ENCODE results near the gene YJU2. TPM values are rescaled to one million over a fixed set of nuclear protein-coding genes. Genes with fewer than 3 reads are reported as not detected.
A peak's percentile ranks its signal among the peaks of the same experiment; 100 is the strongest.

Gene YJU2
- total and polyA plus RNA-seq, 12 donors = 14.0 to 81.2 (median 24.3) TPM

GRCh38 chr19:4305257-4305612 is 58.4 kb downstream of the YJU2 start:
- no peak for DNase-seq
- peaks cover 8% of the 10 kb centered on the region for H3K27me3 ChIP-seq
- no peak overlapping the region for H3K4me3 ChIP-seq
- no peaks in the 10 kb centered on the region for H3K9me3 ChIP-seq (replicated peaks in 1 of 3)
- no peaks in the 10 kb centered on the region for H3K4me1 ChIP-seq (replicated peaks in 1 of 2)
- WGBS, 4 donors = 65 to 74% (median 70%) methylated on average over 7 of the region's 7 CpGs
- no peak overlapping the region for H3K27ac ChIP-seq
- intact Hi-C loops (cut with DNase I) = no loop called here
- no peaks in the 10 kb centered on the region for H3K36me3 ChIP-seq (replicated peaks in 1 of 2)
- no peak for TF ChIP-seq POLR2A (IDR thresholded peaks at IDR 0.05)
- TF ChIP-seq CTCF (IDR thresholded peaks at IDR 0.05) = no peak

DNA sequence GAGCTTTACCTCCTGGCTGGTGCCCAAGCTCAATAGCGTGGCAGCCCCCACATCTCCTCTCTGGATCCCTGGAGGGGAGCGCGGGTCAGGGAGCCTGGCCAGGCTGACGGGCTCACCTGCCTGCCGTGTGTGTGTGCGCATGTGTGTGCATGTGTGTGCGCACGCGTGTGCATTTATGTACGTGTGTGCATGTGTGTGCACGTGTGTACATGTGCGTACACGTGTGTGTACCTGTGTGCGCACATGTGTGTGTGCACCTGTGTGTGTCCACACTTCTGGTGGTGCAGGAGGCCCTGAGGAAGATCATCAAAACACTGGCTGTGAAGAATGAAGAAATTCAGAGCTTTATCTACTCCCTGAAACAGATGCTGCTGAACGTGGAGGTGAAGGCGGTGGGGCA is 58.8 kb downstream of the YJU2 start:
- WGBS, 4 donors = 79 to 83% (median 81%) methylated on average over 11 to 16 of the region's 16 CpGs
- H3K4me1 ChIP-seq (replicated peaks in 1 of 2) = no peaks in the 10 kb centered on the region
- H3K36me3 ChIP-seq (replicated peaks in 1 of 2) = no peaks in the 10 kb centered on the region
- intact Hi-C loops (cut with DNase I) = no loop called here
- no peak overlapping the region for H3K27ac ChIP-seq
- no peak for DNase-seq
- no peaks in the 10 kb centered on the region for H3K9me3 ChIP-seq (replicated peaks in 1 of 3)
- no peak overlapping the region for H3K4me3 ChIP-seq
- H3K27me3 ChIP-seq = peaks cover 8% of the 10 kb centered on the region
- TF ChIP-seq CTCF (IDR thresholded peaks at IDR 0.05) (no peak), POLR2A (IDR thresholded peaks at IDR 0.05) (no peak)

DNA sequence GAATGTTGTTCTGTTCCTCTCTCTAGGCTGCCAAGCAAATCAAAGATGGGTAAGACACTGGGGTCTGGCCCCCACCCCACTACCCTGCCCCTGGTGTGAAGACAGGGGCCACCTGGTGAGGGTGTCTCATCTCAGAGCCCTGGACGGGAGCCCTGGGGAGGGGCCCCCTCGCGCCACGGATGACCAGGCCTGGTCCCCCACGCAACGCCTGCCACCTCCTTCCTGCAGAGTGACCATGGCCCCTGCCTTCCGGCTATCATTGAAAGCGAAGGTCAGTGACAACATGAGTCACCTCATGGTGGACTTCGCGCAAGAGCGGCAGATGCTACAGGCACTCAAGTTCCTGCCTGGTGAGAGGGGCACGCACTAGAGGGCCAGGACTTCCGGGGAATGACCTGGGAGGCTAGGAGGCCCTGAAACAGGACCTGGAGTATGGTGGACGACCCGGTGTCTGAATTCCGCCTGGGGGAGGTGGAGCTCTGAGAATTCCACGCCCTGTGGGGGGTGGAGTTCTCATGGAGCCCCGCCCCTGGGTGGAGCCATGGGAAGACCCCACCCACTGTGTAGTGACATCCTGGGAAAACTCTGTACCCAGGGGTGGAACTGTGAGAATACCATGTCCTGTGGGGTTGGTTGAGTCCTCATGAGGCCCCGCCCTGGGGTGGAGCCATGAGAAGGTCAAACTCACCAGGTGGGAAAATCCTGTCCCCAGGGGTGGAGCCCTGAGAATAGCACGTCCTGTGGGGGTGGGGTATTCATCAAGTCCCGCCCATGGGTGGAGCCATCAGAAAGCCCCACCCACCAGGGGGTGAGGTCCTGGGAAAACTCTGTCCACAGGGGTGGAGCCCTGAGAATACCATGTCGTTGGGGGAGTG is 63.6 kb downstream of the YJU2 start:
- Histone ChIP-seq H3K27me3 (no peaks in the 10 kb centered on the region), H3K36me3 (replicated peaks in 1 of 2) (no peaks in the 10 kb centered on the region), H3K27ac (peak overlapping the region in 3 of 5 donors; percentile 38 to 80 (median 67)), H3K4me3 (no peak overlapping the region), H3K4me1 (replicated peaks in 1 of 2) (no peaks in the 10 kb centered on the region), H3K9me3 (replicated peaks in 1 of 3) (no peaks in the 10 kb centered on the region)
- intact Hi-C loops (cut with DNase I) = no loop called here
- TF ChIP-seq CTCF (IDR thresholded peaks at IDR 0.05) (no peak), POLR2A (IDR thresholded peaks at IDR 0.05) (no peak)
- peak; percentile 50 to 90 (median 79) for DNase-seq
- 51 to 64% (median 60%) methylated on average over 16 to 22 of the region's 22 CpGs for WGBS, 4 donors

DNA sequence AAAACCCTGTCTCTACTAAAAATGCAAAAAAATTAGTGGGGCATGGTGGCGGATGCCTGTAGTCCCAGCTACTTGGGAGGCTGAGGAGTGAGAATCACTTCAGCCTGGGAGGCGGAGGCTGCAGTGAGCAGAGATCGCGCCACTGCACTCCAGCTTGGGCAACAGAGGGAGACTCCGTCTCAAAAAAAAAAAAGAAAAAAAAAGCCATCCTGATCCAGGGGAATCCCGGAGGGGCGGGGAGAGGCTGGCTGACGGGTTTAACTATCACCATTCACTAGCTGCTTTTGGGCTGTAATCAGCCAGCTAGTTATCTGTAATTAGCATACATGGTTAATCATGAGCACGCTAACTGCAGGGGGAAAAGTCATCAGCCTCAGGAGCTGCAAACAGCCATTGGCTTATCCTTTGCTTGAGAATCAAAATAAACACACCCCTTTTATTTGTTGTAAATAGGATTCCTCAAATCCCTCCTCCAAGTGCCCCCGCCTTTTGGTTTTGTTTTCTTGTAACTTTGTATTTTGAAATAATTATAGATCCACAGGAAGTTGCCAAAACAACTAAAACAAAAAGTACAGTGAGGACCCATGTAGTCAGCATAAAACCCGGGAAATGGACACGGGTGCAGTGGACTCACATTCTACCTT is 67.1 kb downstream of the YJU2 start:
- intact Hi-C loops (cut with DNase I) = no loop called here

More for the DNA sequence above, 67.1 kb downstream of the YJU2 start:
- no peak overlapping the region for H3K27ac ChIP-seq
- TF ChIP-seq POLR2A (IDR thresholded peaks at IDR 0.05) (no peak), CTCF (IDR thresholded peaks at IDR 0.05) (no peak)
- 41 to 55% (median 52%) methylated on average over 12 of the region's 12 CpGs for WGBS, 4 donors
- H3K4me3 ChIP-seq = no peak overlapping the region
- no peaks in the 10 kb centered on the region for H3K27me3 ChIP-seq
- H3K9me3 ChIP-seq (replicated peaks in 1 of 3) = no peaks in the 10 kb centered on the region
- DNase-seq = peak in 1 of 7 donors; percentile 15
- no peaks in the 10 kb centered on the region for H3K4me1 ChIP-seq (replicated peaks in 1 of 2)
- no peaks in the 10 kb centered on the region for H3K36me3 ChIP-seq (replicated peaks in 1 of 2)
